Loucy (cell line): ENCODE measurements around the gene PRRC2A.

Experiments used
- H2AFZ ChIP-seq: fragments of 200-600 bp; sonication (generic); 2 replicates; pipeline ENCODE4 v1.6.0; 2016; ENCODE audit warnings: antibody characterized with exemption, mild to moderate bottlenecking, low read length, moderate library complexity
- H3F3A ChIP-seq: fragments of 200-600 bp; 2 replicates; pipeline ENCODE4 v1.6.0; 2016; ENCODE audit warnings: antibody characterized with exemption, low read depth, mild to moderate bottlenecking
- H3K27me3 ChIP-seq: fragments of 200-600 bp; sonication (generic); 2 replicates; pipeline ENCODE4 v1.6.1; 2014; ENCODE audit warnings: low read length, mild to moderate bottlenecking; ENCODE audit not compliant: insufficient read depth, poor library complexity, severe bottlenecking
- H3K36me3 ChIP-seq: fragments of 200-600 bp; sonication (generic); 2 replicates; pipeline ENCODE4 v1.6.1; 2016; ENCODE audit warnings: low read length; ENCODE audit not compliant: insufficient read depth
- H3K4me1 ChIP-seq: fragments of 200-600 bp; sonication (generic); 2 replicates; pipeline ENCODE4 v1.5.1; 2014; ENCODE audit warnings: low read length, mild to moderate bottlenecking; ENCODE audit not compliant: insufficient read depth, poor library complexity, severe bottlenecking
- H3K4me2 ChIP-seq: fragments of 200-600 bp; sonication (generic); 2 replicates; pipeline ENCODE4 v1.6.0; 2014; ENCODE audit warnings: antibody characterized with exemption, low read length, low read depth, mild to moderate bottlenecking; ENCODE audit not compliant: poor library complexity, severe bottlenecking
- H3K4me3 ChIP-seq: fragments of 200-600 bp; sonication (generic); 2 replicates; pipeline ENCODE4 v1.5.1; 2014; ENCODE audit warnings: low read length, mild to moderate bottlenecking, mixed read lengths; ENCODE audit not compliant: poor library complexity, severe bottlenecking
- H3K79me2 ChIP-seq: fragments of 200-600 bp; sonication (generic); 2 replicates; pipeline ENCODE4 v1.6.1; 2014; ENCODE audit warnings: low read length; ENCODE audit not compliant: insufficient read depth
- H3K9ac ChIP-seq: fragments of 200-600 bp; sonication (generic); 2 replicates; pipeline ENCODE4 v1.6.0; 2014; ENCODE audit warnings: mild to moderate bottlenecking, low read depth, low read length, moderate library complexity; ENCODE audit not compliant: poor library complexity, severe bottlenecking
- H3K9me2 ChIP-seq: fragments of 200-600 bp; sonication (generic); replicated peaks from 2 replicates; pipeline ENCODE4 v1.6.1; 2016; ENCODE audit warnings: low read depth, low read length, mixed read lengths
- H3K9me3 ChIP-seq: fragments of 200-600 bp; sonication (generic); 2 replicates; pipeline ENCODE4 v1.6.1; 2014; ENCODE audit warnings: mild to moderate bottlenecking, antibody characterized with exemption, low read length, low read depth; ENCODE audit not compliant: insufficient read depth
- H4K20me1 ChIP-seq: fragments of 200-600 bp; sonication (generic); 2 replicates; pipeline ENCODE4 v1.6.0; 2014; ENCODE audit warnings: antibody characterized with exemption, low read length, mild to moderate bottlenecking; ENCODE audit not compliant: insufficient read depth, poor library complexity, severe bottlenecking
- EZH2phosphoT487 ChIP-seq: fragments of 200-600 bp; IDR thresholded peaks from 2 replicates; pipeline ENCODE4 v1.6.1; 2018; ENCODE audit warnings: antibody characterized with exemption, mild to moderate bottlenecking, moderate library complexity, borderline replicate concordance
- TF ChIP-seq, protein P1 (sequence below): fragments of 200-600 bp; sonication (generic); conservative IDR thresholded peaks from 2 replicates; pipeline ENCODE4 v1.5.1; 2014; ENCODE audit warnings: mild to moderate bottlenecking, antibody characterized with exemption, low read length

Gene PRRC2A

GRCh38 chr6:31585491-31585890 is 35.0 kb upstream of the PRRC2A start:
- TF ChIP-seq, protein P1, sequence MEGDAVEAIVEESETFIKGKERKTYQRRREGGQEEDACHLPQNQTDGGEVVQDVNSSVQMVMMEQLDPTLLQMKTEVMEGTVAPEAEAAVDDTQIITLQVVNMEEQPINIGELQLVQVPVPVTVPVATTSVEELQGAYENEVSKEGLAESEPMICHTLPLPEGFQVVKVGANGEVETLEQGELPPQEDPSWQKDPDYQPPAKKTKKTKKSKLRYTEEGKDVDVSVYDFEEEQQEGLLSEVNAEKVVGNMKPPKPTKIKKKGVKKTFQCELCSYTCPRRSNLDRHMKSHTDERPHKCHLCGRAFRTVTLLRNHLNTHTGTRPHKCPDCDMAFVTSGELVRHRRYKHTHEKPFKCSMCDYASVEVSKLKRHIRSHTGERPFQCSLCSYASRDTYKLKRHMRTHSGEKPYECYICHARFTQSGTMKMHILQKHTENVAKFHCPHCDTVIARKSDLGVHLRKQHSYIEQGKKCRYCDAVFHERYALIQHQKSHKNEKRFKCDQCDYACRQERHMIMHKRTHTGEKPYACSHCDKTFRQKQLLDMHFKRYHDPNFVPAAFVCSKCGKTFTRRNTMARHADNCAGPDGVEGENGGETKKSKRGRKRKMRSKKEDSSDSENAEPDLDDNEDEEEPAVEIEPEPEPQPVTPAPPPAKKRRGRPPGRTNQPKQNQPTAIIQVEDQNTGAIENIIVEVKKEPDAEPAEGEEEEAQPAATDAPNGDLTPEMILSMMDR, result peak; percentile 73
- no peak for TF ChIP-seq EZH2phosphoT487
- H3K79me2 ChIP-seq, result peaks cover 49% of the 10 kb centered on the region
- H3K4me2 ChIP-seq, result peak overlapping the region; percentile 93
- H3K9me3 ChIP-seq, result no peaks in the 10 kb centered on the region
- H3K36me3 ChIP-seq, result no peaks in the 10 kb centered on the region
- H3K27me3 ChIP-seq, result no peaks in the 10 kb centered on the region
- H3F3A ChIP-seq, result peaks cover 3% of the 10 kb centered on the region; the same call in 1 of the 2 replicates
- H3K4me1 ChIP-seq, result peaks cover 68% of the 10 kb centered on the region
- peak overlapping the region; percentile 70 for H3K4me3 ChIP-seq
- H4K20me1 ChIP-seq, result no peaks in the 10 kb centered on the region
- no peaks in the 10 kb centered on the region for H3K9me2 ChIP-seq
- H2AFZ ChIP-seq, result no peak overlapping the region
- H3K9ac ChIP-seq, result peak overlapping the region; percentile 85

GRCh38 chr6:31586008-31586407 is 34.5 kb upstream of the PRRC2A start, which contains the start of gene LST1:
Gene LST1 (plus strand): TSS chr6:31586277. CDS start chr6:31587300, 1,023 bp downstream.
- peaks cover 3% of the 10 kb centered on the region; the same call in 1 of the 2 replicates for H3F3A ChIP-seq
- H3K9me3 ChIP-seq, result no peaks in the 10 kb centered on the region
- H3K9ac ChIP-seq, result peak within 1 kb of the TSS; percentile 85
- H3K9me2 ChIP-seq, result no peaks in the 10 kb centered on the region
- TF ChIP-seq, protein P1, result no peak
- TF ChIP-seq EZH2phosphoT487, result no peak
- peak within 1 kb of the TSS; percentile 70 for H3K4me3 ChIP-seq
- H3K36me3 ChIP-seq, result no peaks in the 10 kb centered on the region
- H3K27me3 ChIP-seq, result no peaks in the 10 kb centered on the region
- H4K20me1 ChIP-seq, result no peaks in the 10 kb centered on the region
- peaks cover 47% of the 10 kb centered on the region for H3K79me2 ChIP-seq
- H3K4me1 ChIP-seq, result peaks cover 66% of the 10 kb centered on the region
- peak within 1 kb of the TSS; percentile 93 for H3K4me2 ChIP-seq
- H2AFZ ChIP-seq, result no peak within 1 kb of the TSS

DNA sequence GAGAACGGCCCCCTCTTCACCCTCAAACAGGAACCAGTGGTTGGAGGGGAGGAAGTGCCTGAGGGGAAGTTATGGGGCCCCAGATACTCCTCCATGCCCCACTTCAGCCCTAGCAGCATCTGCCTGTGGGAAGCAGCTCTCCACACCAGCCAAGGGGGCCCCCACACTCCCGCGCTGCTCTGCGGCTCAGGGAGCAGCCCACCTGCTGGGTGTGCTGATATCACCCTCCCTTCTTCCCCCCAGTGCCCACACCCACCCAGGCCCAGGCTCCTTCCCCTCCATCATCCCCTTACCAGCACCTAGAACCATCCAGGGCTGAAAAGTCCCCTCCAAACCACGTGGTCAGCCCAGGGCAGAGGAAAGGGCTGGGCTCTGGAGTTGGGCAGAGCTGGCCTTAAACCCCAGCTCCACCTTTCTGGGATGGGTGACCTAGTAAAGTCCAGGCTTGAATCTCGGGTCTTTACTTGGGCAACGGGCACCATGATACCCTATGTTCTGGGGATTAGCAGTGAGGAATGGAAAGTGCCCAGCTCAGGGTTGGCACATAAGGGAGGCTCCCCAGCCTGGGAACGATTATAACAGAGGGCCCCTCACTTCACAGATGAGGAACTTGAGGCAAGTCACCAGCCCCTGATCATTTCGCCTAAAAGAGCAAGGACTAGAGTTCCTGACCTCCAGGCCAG is 33.8 kb upstream of the PRRC2A start:
- Histone ChIP-seq H3F3A (peaks cover 3% of the 10 kb centered on the region; the same call in 1 of the 2 replicates), H3K9me2 (no peaks in the 10 kb centered on the region), H3K36me3 (no peaks in the 10 kb centered on the region), H3K9me3 (no peaks in the 10 kb centered on the region), H3K4me3 (peak overlapping the region; percentile 70), H3K27me3 (no peaks in the 10 kb centered on the region), H3K4me1 (peaks cover 62% of the 10 kb centered on the region), H3K79me2 (peaks cover 45% of the 10 kb centered on the region), H3K4me2 (peak overlapping the region; percentile 93), H2AFZ (no peak overlapping the region), H4K20me1 (no peaks in the 10 kb centered on the region), H3K9ac (peak overlapping the region; percentile 85)
- TF ChIP-seq, protein P1, result no peak
- no peak for TF ChIP-seq EZH2phosphoT487
